Neural cell (in vitro differentiated cells): ENCODE results near the gene CEP72. TPM values are rescaled to one million over a fixed set of nuclear protein-coding genes. Genes with fewer than 3 reads are reported as not detected.

Experiments
- H2AFZ ChIP-seq: fragments of 200-600, 300-800 bp; sonication (generic), shearing (Covaris generic); 2 replicates; pipeline ENCODE4 v1.6.0; 2014; ENCODE audit warnings: low read depth, mild to moderate bottlenecking, antibody characterized with exemption, low read length, moderate library complexity
- H3F3A ChIP-seq: fragments of 200-600 bp; shearing (Covaris generic); 2 replicates; pipeline ENCODE4 v1.6.1; 2016; ENCODE audit warnings: mild to moderate bottlenecking, moderate library complexity, mixed read lengths, antibody characterized with exemption, low read length; ENCODE audit not compliant: insufficient read depth, poor library complexity, severe bottlenecking
- H3K27ac ChIP-seq: fragments of 200-600, 300-800 bp; sonication (generic), shearing (Covaris generic); 2 replicates; pipeline ENCODE4 v1.5.1; 2014; ENCODE audit warnings: mild to moderate bottlenecking, low read length, moderate library complexity
- H3K27me3 ChIP-seq: fragments of 300-800, 200-600 bp; sonication (generic), shearing (Covaris generic); 2 replicates; pipeline ENCODE4 v1.6.0; 2014; ENCODE audit warnings: mild to moderate bottlenecking, low read depth, low read length, moderate library complexity; ENCODE audit not compliant: insufficient read depth
- H3K36me3 ChIP-seq: fragments of 300-800, 200-600 bp; sonication (generic), shearing (Covaris generic); 2 replicates; pipeline ENCODE4 v1.5.1; 2014; ENCODE audit warnings: mild to moderate bottlenecking, antibody characterized with exemption, low read length, moderate library complexity; ENCODE audit not compliant: insufficient read depth
- H3K4me2 ChIP-seq: fragments of 300-800, 200-600 bp; sonication (generic), shearing (Covaris generic); 2 replicates; pipeline ENCODE4 v1.6.0; 2014; ENCODE audit warnings: mild to moderate bottlenecking, low read length
- H3K4me3 ChIP-seq: fragments of 300-800, 200-600 bp; sonication (generic), shearing (Covaris generic); 2 replicates; pipeline ENCODE4 v1.5.1; 2014; ENCODE audit warnings: mild to moderate bottlenecking, low read length, moderate library complexity
- H3K79me2 ChIP-seq: fragments of 200-600 bp; shearing (Covaris generic); replicated peaks from 2 replicates; pipeline ENCODE4 v1.6.0; 2014; ENCODE audit warnings: mild to moderate bottlenecking, low read length, moderate library complexity; ENCODE audit not compliant: insufficient read depth
- H3K9ac ChIP-seq: fragments of 300-800, 200-600 bp; sonication (generic), shearing (Covaris generic); 2 replicates; pipeline ENCODE4 v1.6.1; 2016; ENCODE audit warnings: mild to moderate bottlenecking, low read length, mixed read lengths
- H3K9me2 ChIP-seq: fragments of 200-600 bp; shearing (Covaris generic); 2 replicates; pipeline ENCODE4 v1.6.1; 2016; ENCODE audit warnings: mild to moderate bottlenecking, low read length, mixed read lengths; ENCODE audit not compliant: insufficient read depth
- H3K9me3 ChIP-seq: fragments of 200-600, 300-800 bp; sonication (generic), shearing (Covaris generic); 2 replicates; pipeline ENCODE4 v1.6.1; 2016; ENCODE audit warnings: mild to moderate bottlenecking, mixed run types, low read length, moderate library complexity, mixed read lengths
- H4K20me1 ChIP-seq: fragments of 200-600 bp; shearing (Covaris generic); 2 replicates; pipeline ENCODE4 v1.6.1; 2016; ENCODE audit warnings: mild to moderate bottlenecking, mixed run types; ENCODE audit not compliant: insufficient read depth
- CTCF ChIP-seq: fragments of 450-650 bp; IDR thresholded peaks from 2 replicates; pipeline ENCODE4 v1.5.1; 2014; ENCODE audit warnings: antibody characterized with exemption, mild to moderate bottlenecking, moderate library complexity; ENCODE audit not compliant: poor library complexity, severe bottlenecking
- EP300 ChIP-seq: fragments of 450-650 bp; conservative IDR thresholded peaks from 2 replicates; pipeline ENCODE4 v1.6.1; 2014; ENCODE audit warnings: antibody characterized with exemption, mild to moderate bottlenecking, moderate library complexity; ENCODE audit not compliant: poor library complexity, severe bottlenecking
- EZH2 ChIP-seq: fragments of 200-600, 300-800 bp; shearing (Covaris generic), sonication (generic); IDR thresholded peaks from 2 replicates; pipeline ENCODE4 v1.6.1; 2014; ENCODE audit warnings: antibody characterized with exemption, low read length, borderline replicate concordance, mild to moderate bottlenecking; ENCODE audit not compliant: insufficient read depth, poor library complexity, severe bottlenecking
- MXI1 ChIP-seq: fragments of 450-650 bp; conservative IDR thresholded peaks from 2 replicates; pipeline ENCODE4 v1.6.1; 2014; ENCODE audit warnings: antibody characterized with exemption, mild to moderate bottlenecking; ENCODE audit not compliant: poor library complexity, severe bottlenecking
- POLR2AphosphoS5 ChIP-seq: IDR thresholded peaks from 2 replicates; pipeline ENCODE4 v1.6.1; 2012
- RAD21 ChIP-seq: fragments of 450-650 bp; conservative IDR thresholded peaks from 2 replicates; pipeline ENCODE4 v1.6.1; 2014; ENCODE audit warnings: antibody characterized with exemption, mild to moderate bottlenecking, moderate library complexity
- SMC3 ChIP-seq: fragments of 450-650 bp; conservative IDR thresholded peaks from 2 replicates; pipeline ENCODE4 v1.6.1; 2014; ENCODE audit warnings: antibody characterized with exemption, mild to moderate bottlenecking, moderate library complexity; ENCODE audit not compliant: poor library complexity
- TAF1 ChIP-seq: IDR thresholded peaks from 2 replicates; pipeline ENCODE4 v1.6.1; 2012; ENCODE audit warnings: low read depth
- polyA plus RNA-seq: library from polyadenylated mRNA; depleted of rRNA; stranded (reverse); fragments of >200 nt; gene quantifications from 2 replicates; pipeline ENCODE4 v1.2.3, GENCODE V29; 2014
- TF ChIP-seq, protein P1 (sequence below): IDR thresholded peaks from 2 replicates; pipeline ENCODE4 v1.6.1; 2012; ENCODE audit warnings: borderline replicate concordance

CEP72 gene
- polyA plus RNA-seq, 1 donor from 2014 or later: 5.9 TPM

DNA sequence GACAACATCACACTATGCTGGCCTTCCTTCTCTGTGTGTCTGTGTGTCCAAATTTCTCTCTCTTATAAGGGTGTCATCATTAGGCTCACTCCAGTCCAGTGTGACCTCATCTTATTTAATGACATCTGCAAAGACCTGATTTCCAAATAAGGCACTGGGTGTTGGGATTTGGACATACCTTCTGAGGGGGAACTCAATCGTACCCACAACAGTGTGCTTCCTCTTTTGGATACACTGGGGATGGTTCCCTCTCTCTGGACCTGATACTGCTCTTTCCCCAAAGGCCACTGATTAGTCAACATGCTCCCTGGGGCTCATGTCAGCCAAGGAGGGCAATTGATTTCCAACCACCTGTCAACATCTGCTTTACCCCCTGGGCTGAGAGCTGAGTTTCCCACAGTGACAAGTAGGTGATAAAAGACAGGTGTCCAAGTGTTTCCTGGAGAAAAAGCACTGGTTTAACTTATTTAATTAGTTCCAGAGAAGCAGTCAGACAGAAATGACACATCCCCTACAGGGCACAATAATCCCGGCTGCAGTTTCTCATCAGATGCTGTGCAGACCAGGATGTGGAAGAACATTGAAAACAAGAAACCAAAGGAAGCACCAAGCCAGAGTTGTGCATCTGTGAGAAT lies 17.8 kb upstream of the CEP72 start:
- no peaks in the 10 kb centered on the region for H3K36me3 ChIP-seq
- H3K9me2 ChIP-seq: no peaks in the 10 kb centered on the region
- H3K9ac ChIP-seq: no peak overlapping the region
- H3K9me3 ChIP-seq: no peaks in the 10 kb centered on the region
- H3K27ac ChIP-seq: no peak overlapping the region
- H3K4me3 ChIP-seq: no peak overlapping the region
- no peaks in the 10 kb centered on the region for H4K20me1 ChIP-seq
- H3F3A ChIP-seq: no peaks in the 10 kb centered on the region
- H3K4me2 ChIP-seq: no peak overlapping the region
- H3K79me2 ChIP-seq: no peaks in the 10 kb centered on the region
- no peaks in the 10 kb centered on the region for H3K27me3 ChIP-seq
- no peak overlapping the region for H2AFZ ChIP-seq
- TF ChIP-seq CTCF (no peak), TAF1 (no peak), EZH2 (no peak), RAD21 (no peak), SMC3 (no peak), POLR2AphosphoS5 (no peak), EP300 (no peak)
- TF ChIP-seq, protein P1, sequence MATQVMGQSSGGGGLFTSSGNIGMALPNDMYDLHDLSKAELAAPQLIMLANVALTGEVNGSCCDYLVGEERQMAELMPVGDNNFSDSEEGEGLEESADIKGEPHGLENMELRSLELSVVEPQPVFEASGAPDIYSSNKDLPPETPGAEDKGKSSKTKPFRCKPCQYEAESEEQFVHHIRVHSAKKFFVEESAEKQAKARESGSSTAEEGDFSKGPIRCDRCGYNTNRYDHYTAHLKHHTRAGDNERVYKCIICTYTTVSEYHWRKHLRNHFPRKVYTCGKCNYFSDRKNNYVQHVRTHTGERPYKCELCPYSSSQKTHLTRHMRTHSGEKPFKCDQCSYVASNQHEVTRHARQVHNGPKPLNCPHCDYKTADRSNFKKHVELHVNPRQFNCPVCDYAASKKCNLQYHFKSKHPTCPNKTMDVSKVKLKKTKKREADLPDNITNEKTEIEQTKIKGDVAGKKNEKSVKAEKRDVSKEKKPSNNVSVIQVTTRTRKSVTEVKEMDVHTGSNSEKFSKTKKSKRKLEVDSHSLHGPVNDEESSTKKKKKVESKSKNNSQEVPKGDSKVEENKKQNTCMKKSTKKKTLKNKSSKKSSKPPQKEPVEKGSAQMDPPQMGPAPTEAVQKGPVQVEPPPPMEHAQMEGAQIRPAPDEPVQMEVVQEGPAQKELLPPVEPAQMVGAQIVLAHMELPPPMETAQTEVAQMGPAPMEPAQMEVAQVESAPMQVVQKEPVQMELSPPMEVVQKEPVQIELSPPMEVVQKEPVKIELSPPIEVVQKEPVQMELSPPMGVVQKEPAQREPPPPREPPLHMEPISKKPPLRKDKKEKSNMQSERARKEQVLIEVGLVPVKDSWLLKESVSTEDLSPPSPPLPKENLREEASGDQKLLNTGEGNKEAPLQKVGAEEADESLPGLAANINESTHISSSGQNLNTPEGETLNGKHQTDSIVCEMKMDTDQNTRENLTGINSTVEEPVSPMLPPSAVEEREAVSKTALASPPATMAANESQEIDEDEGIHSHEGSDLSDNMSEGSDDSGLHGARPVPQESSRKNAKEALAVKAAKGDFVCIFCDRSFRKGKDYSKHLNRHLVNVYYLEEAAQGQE: no peak

DNA sequence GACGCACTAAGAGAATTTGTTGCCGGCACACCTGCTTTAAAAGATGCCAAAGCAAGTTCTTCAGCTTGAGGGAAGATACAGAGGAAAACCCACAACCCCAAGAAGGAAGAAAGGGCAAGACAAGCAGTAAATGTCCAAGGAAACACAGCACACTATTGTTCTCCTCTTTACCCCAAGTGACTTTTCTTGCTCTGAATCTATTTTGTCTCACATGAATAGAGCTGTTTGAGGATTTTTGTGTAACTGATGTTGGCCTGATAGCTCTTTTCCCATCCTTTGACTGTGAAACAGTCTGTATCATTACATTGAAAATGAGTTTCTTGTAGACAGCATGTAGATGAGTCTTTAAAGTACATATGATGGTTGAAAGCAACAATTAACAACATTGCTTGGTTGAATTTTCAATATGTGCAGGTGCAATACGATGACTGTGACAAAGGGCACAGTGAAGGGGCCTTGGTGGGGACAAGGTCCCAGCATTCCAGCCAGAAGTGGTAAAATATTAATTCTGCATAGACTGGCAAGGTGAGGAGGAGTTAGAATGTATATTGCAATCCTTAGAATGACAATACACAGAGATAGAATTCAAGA lies 16.8 kb upstream of the CEP72 start:
- no peak overlapping the region for H3K4me3 ChIP-seq
- H3K27ac ChIP-seq: no peak overlapping the region
- no peaks in the 10 kb centered on the region for H3K9me3 ChIP-seq
- no peak overlapping the region for H2AFZ ChIP-seq
- no peaks in the 10 kb centered on the region for H3F3A ChIP-seq
- TF ChIP-seq SMC3: no peak
- no peak for TF ChIP-seq MXI1
- TF ChIP-seq EP300: no peak
- TF ChIP-seq POLR2AphosphoS5: no peak
- no peak for TF ChIP-seq CTCF
- TF ChIP-seq EZH2: no peak
- TF ChIP-seq TAF1: no peak
- TF ChIP-seq, protein P1: no peak
- TF ChIP-seq RAD21: no peak
- no peaks in the 10 kb centered on the region for H4K20me1 ChIP-seq
- no peak overlapping the region for H3K9ac ChIP-seq
- H3K4me2 ChIP-seq: no peak overlapping the region
- H3K79me2 ChIP-seq: no peaks in the 10 kb centered on the region
- H3K27me3 ChIP-seq: no peaks in the 10 kb centered on the region
- H3K36me3 ChIP-seq: no peaks in the 10 kb centered on the region
- no peaks in the 10 kb centered on the region for H3K9me2 ChIP-seq
